B cell (primary cell): Measurements from ENCODE around the gene WDR7.

Source experiments
- CTCF ChIP-seq: fragments of 200-600 bp; IDR thresholded peaks from one replicate; pipeline ENCODE4 v1.8.0; 2022; ENCODE audit warnings: antibody characterized with exemption, mild to moderate bottlenecking
- EZH2 ChIP-seq: IDR thresholded peaks from 2 replicates; pipeline ENCODE4 v1.6.1; 2012; ENCODE audit warnings: borderline replicate concordance, low read depth, mild to moderate bottlenecking, moderate library complexity, low read length; ENCODE audit not compliant: insufficient read depth, poor library complexity, severe bottlenecking

GRCh38 chr18:56927786-56928185, 276.6 kb downstream of the WDR7 start:
- TF ChIP-seq EZH2 = no peak
- TF ChIP-seq CTCF = no peak
